NCI-H1436 treated with DMSO at 0.1 percent for 48 hours (cell line): ENCODE measurements around the gene FALEC.
"Not testable (repeated sequence)": the region's sequence is repeated elsewhere in the genome, so short reads cannot be mapped to it uniquely, and the experiment has no call there.

ENCODE experiments used
- DNase-seq: peaks from one replicate; lab custom pipeline; 2025; lab: John Stamatoyannopoulos, UW

FALEC gene

GRCh38 chr1:150574260-150575071, 58.9 kb downstream of the FALEC start:
- DNase-seq, result no peak

DNA sequence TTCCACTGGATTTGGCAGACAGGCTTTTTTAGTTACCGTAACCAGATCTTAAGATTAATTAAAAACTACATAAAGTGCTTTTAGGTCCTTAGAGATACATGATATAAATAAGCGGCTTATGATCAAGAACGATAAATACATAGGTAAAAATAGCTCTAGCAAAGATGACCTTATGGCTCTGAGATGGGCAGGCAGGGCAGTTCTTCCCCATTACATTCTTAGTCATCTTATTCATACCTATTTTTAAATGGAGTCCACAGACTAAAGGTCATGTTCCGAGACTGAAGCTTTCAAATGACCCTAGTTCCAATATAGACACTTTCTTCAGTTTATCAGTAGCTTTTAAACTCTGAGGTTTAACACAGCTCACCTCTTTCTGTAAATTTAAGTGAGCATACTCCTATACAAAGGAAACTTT, 59.5 kb downstream of the FALEC start:
- DNase-seq, result no peak

- DNase-seq, result no peak
Observed at GRCh38 chr1:150575518-150576366, 60.2 kb downstream of the FALEC start.

DNA sequence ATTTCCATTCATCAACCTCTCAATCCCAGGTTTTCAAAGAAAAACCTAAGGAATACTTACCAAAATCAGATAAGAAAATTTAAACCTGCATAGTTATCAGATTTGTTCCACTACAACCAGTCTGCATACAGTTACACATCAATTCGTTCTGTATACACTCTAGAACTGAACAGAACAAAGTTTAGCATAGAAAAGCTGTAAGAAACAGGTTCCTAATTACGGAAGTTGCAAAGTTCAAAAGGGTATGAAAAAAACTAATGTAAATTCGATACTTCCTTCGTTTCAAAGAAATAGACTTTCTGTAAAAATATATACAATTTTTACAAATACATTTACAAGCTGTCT, 60.8 kb downstream of the FALEC start:
- DNase-seq, result no peak

GRCh38 chr1:150576794-150577556, 61.4 kb downstream of the FALEC start:
- no peak for DNase-seq

GRCh38 chr1:150577557-150578271, 62.2 kb downstream of the FALEC start:
- no peak for DNase-seq

DNA sequence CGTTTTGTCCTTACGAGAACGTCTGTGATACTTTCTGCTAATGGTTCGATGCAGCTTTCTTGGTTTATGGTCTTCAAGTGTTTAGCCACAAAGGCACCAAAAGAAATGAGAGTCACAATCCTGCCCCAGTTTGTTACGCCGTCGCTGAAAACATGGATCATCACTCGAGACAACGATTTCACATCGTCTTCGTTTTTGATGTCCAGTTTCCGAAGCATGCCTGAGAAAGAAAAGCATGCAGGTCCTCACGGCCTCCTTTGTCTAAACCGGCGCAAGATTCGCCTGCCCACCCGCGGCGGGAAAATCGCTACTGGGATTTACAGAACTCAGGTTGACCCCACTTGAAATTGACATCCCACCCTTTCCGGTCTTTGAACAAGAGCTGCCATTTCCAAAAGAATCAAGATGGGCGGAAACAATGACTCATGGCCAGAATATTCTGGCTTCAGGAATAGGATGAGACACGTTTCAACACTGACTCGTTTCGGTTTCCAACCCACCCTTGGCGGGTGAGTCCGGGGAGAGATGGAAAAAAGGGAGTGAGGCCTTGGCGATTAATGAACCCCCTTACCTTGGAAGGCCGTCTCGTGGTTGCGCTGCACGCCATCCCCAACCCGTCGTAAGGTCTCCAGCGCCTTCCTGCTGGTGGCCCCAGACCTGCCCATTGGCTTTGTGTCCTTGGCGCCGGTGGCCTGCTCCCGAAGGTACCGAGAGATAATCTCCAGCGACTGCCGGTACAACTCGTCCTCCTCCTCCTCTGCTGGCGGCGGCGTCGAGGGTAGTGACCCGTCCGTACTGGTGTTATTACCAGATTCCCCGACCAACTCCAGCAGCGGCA, 62.9 kb downstream of the FALEC start:
- no peak for DNase-seq

DNA sequence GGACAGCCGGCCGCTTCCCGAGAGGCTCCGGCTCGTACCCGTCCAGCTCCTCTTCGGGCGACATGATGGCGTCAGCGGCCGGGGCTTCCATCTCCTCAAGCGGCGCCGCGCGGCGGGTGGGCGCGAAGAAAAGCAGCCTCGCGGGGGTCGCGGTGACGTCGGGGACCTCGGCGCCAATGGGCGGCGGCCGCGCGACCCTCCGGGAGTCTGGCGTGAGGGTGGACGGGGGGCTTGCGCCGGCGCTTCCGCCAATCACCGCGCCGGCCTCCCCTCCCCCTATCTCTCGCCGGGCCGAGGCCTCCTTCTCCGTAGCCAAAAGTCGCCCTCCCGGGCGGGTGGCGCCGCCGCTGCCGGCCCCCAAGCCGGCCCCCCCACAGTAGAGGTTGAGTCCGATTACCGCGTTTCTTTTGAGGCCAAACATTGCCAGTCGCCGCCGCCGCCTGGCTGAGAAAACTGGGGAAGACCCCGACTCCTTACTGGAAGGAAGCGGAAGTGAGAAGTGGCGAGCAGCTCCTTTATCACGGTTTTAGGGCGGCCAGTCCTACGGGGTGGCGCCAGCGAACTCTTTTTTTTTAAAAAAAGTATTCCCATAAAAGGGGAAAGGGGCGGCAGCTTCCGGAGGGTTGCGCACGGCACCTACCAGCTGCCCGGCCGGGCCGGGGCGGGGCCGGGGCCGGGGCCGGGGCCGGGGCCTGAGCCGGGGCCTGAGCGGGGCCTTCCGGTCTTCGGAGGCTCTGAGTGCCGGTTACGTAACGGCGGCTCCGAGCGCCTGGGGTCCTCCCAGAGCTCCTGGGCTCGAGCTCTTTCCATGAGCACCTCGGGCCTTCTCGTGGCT, 63.8 kb downstream of the FALEC start, which contains the start of gene MCL1:
MCL1 (minus strand) TSS at position 501 of the 835 bp plus-strand sequence; CDS start at position 421, 80 bp downstream.
- DNase-seq, result peak; percentile 83

DNA sequence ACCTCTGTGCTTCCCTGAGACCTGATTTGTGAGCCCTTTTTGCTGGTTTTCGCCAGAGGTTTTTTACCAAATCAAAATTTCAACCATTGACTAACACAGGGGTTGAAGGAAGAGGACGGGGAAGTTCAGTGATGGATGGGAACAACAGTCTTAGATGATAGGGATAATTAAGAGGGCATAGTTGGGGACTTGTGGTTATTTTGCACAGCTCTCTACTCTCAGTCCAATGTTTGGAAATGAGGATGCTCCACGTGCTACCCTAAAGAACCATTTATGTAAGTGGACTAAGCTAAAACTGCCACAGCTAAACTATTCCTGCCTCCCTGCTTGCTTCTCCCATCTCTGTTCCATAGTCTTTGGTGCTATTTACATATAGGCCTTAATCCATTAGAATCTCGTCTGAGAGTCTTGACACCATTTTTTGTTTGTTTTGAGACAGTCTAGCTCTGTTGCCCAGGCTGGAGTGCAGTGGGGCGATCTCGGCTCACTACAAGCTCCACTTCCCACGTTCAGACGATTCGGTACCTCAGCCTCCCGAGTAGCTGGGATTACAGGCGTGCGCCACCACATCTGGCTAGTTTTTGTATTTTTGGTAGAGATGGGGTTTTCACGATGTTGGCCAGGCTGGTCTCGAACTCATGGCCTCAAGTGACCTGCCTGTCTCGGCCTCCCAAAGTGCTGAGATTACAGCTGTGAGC, 64.5 kb downstream of the FALEC start:
- no peak for DNase-seq

- not testable (repeated sequence) for DNase-seq
Observed at GRCh38 chr1:150580966-150581365, 65.4 kb downstream of the FALEC start.

GRCh38 chr1:150581437-150581836, 65.9 kb downstream of the FALEC start:
- not testable (repeated sequence) for DNase-seq

DNA sequence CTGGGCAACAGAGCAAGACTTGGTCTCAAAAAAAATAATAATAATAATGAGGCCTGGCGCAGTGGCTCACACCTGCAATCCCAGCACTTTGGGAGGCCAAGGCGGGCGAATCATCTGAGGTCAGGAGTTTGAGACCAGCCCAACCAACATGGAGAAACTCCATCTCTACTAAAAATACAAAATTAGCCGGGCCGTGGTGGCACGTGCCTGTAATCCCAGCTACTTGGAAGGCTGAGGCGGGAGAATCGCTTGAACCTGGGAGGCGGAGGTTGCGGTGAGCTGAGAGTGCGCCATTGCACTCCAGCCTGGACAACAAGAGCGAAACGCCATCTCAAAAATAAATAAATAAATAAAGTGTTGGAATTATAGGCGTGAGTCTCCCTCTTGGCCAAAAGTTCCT, 66.4 kb downstream of the FALEC start:
- not testable (repeated sequence) for DNase-seq

DNA sequence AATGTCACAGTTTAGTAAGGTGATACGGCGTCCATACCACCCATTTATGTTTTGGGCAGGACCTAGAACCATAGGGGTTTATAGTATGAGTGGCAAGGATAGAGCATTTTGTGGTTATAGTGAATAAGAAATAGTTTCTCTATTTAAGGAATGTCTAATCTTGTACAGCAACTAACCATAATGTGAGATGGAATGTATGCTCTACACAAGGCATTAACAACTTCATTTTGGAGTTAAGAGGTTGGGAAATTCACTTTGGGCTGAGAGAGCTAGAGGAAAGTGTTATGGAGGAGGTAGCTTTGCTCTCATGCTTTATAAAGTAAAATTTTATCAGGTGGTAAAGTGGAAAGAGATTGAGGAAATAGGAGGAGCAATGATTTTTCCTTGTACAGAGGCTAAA, 66.8 kb downstream of the FALEC start:
- no peak for DNase-seq
